ENCODE results near the gene MXRA8.

DNA sequence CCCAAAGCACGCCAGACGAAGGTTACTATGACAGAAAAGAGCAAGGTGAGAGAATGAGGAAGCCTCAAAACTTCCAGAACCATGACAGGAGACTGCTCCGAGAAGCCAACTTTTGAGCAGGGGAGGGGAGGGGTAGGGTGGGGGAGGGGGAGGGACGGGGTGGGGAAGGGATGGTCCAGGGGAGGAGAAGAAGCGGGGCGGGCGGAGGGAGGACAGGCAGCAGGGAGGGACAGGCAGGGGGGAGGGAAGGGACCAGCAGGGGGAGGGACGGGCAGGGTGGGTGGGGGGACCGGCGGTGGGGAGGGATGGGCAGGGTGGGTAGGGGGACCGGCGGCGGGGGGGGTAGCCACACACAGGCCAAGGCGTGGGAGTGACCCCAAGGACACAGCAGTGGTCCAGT is 35.9 kb downstream of the MXRA8 start:
- no peak for TF ChIP-seq POLR2A (IDR thresholded peaks at IDR 0.05)
- TF ChIP-seq, protein P1, sequence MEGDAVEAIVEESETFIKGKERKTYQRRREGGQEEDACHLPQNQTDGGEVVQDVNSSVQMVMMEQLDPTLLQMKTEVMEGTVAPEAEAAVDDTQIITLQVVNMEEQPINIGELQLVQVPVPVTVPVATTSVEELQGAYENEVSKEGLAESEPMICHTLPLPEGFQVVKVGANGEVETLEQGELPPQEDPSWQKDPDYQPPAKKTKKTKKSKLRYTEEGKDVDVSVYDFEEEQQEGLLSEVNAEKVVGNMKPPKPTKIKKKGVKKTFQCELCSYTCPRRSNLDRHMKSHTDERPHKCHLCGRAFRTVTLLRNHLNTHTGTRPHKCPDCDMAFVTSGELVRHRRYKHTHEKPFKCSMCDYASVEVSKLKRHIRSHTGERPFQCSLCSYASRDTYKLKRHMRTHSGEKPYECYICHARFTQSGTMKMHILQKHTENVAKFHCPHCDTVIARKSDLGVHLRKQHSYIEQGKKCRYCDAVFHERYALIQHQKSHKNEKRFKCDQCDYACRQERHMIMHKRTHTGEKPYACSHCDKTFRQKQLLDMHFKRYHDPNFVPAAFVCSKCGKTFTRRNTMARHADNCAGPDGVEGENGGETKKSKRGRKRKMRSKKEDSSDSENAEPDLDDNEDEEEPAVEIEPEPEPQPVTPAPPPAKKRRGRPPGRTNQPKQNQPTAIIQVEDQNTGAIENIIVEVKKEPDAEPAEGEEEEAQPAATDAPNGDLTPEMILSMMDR (IDR thresholded peaks at IDR 0.05) = no peak
